NCI-H146 treated with DMSO at 0.1 percent for 48 hours (cell line): ENCODE results near the gene ITGA1.
"Not testable (repeated sequence)": the region's sequence is repeated elsewhere in the genome, so short reads cannot be mapped to it uniquely, and the experiment has no call there.

Source experiments
- DNase-seq: peaks from one replicate; lab custom pipeline; 2025; ENCODE audit not compliant: unreplicated experiment; lab: John Stamatoyannopoulos, UW

ITGA1 gene

GRCh38 chr5:52827815-52828214 is 40.1 kb downstream of the ITGA1 start:
- no peak for DNase-seq

GRCh38 chr5:52829664-52830063 is 41.9 kb downstream of the ITGA1 start:
- no peak for DNase-seq

- no peak for DNase-seq
Observed at GRCh38 chr5:52830650-52831049, 42.9 kb downstream of the ITGA1 start.

- no peak for DNase-seq
Observed at GRCh38 chr5:52831786-52832511, 44.2 kb downstream of the ITGA1 start.

- no peak for DNase-seq
Observed at GRCh38 chr5:52834320-52834719, 46.6 kb downstream of the ITGA1 start.

- no peak for DNase-seq
Observed at GRCh38 chr5:52837068-52837467, 49.4 kb downstream of the ITGA1 start.

- no peak for DNase-seq
Observed at GRCh38 chr5:52837591-52838001, 49.9 kb downstream of the ITGA1 start.

- no peak for DNase-seq
Observed at GRCh38 chr5:52838326-52839015, 50.8 kb downstream of the ITGA1 start.

GRCh38 chr5:52839285-52839684 is 51.6 kb downstream of the ITGA1 start:
- DNase-seq: no peak

- peak; percentile 74 for DNase-seq
Observed at GRCh38 chr5:52840277-52841050, 52.7 kb downstream of the ITGA1 start.

- no peak for DNase-seq
Observed at GRCh38 chr5:52841114-52841513, 53.4 kb downstream of the ITGA1 start.

GRCh38 chr5:52842111-52842510 is 54.4 kb downstream of the ITGA1 start:
- DNase-seq: no peak

GRCh38 chr5:52844885-52845284 is 57.2 kb downstream of the ITGA1 start:
- DNase-seq: no peak

GRCh38 chr5:52846182-52846842 is 58.6 kb downstream of the ITGA1 start:
- peak; percentile 33 for DNase-seq

- not testable (repeated sequence) for DNase-seq
Observed at GRCh38 chr5:52848688-52849087, 61.0 kb downstream of the ITGA1 start.

GRCh38 chr5:52849544-52849943 is 61.8 kb downstream of the ITGA1 start:
- no peak for DNase-seq

- DNase-seq: no peak
Observed at GRCh38 chr5:52853650-52854049, 65.9 kb downstream of the ITGA1 start.

- no peak for DNase-seq
Observed at GRCh38 chr5:52854301-52854700, 66.6 kb downstream of the ITGA1 start.

GRCh38 chr5:52854949-52855348 is 67.2 kb downstream of the ITGA1 start:
- DNase-seq: no peak

- DNase-seq: no peak
Observed at GRCh38 chr5:52856564-52856963, 68.8 kb downstream of the ITGA1 start.

GRCh38 chr5:52859628-52860027 is 71.9 kb downstream of the ITGA1 start:
- no peak for DNase-seq
